ENCODE data around the gene TIGD3.

The TIGD3 gene

GRCh38 chr11:65314501-65315203, 39.9 kb upstream of the TIGD3 start, which contains the start of gene CDC42EP2:
Gene CDC42EP2, plus strand, starts transcription at chr11:65314866. Its CDS starts 6,033 bp downstream, at chr11:65320899.
- no peaks in the 10 kb centered on the region for H3K9me3 ChIP-seq (ENCODE audit: control insufficient read depth in 2 of 2, low read length in 2 of 2)
- H3K36me3 ChIP-seq (ENCODE audit: control insufficient read depth in 2 of 2, insufficient read depth in 2 of 2, low read length in 2 of 2): no peaks in the 10 kb centered on the region
- H3K4me1 ChIP-seq (ENCODE audit: control insufficient read depth in 2 of 2, insufficient read depth in 2 of 2, low read length in 2 of 2): peaks cover 28 to 31% of the 10 kb centered on the region in 2 donors
- H3K9ac ChIP-seq (ENCODE audit: low read depth in 1 of 2, low read length in 2 of 2): peak within 1 kb of the TSS; percentile 65 to 79
- peak within 1 kb of the TSS; percentile 88 to 92 for H3K27ac ChIP-seq (ENCODE audit: low read depth in 2 of 2, low read length in 2 of 2)
- peak within 1 kb of the TSS; percentile 77 to 82 for H3K4me3 ChIP-seq (ENCODE audit: low read length in 2 of 2)
- H3K27me3 ChIP-seq (ENCODE audit: control insufficient read depth in 2 of 2, insufficient read depth in 2 of 2, low read length in 2 of 2): no peaks in the 10 kb centered on the region

- Histone ChIP-seq H3K27ac (ENCODE audit: low read depth in 2 of 2, low read length in 2 of 2) (peak overlapping the region; percentile 88 to 92), H3K9ac (ENCODE audit: low read depth in 1 of 2, low read length in 2 of 2) (peak overlapping the region; percentile 65 to 79), H3K27me3 (ENCODE audit: control insufficient read depth in 2 of 2, insufficient read depth in 2 of 2, low read length in 2 of 2) (no peaks in the 10 kb centered on the region), H3K9me3 (ENCODE audit: control insufficient read depth in 2 of 2, low read length in 2 of 2) (no peaks in the 10 kb centered on the region), H3K4me1 (ENCODE audit: control insufficient read depth in 2 of 2, insufficient read depth in 2 of 2, low read length in 2 of 2) (peaks cover 28 to 31% of the 10 kb centered on the region in 2 donors), H3K36me3 (ENCODE audit: control insufficient read depth in 2 of 2, insufficient read depth in 2 of 2, low read length in 2 of 2) (peaks cover 0 to under 1% of the 10 kb centered on the region in 2 donors), H3K4me3 (ENCODE audit: low read length in 2 of 2) (peak overlapping the region; percentile 77 to 82)
Measured at GRCh38 chr11:65315204-65315865, 39.2 kb upstream of the TIGD3 start.

GRCh38 chr11:65315866-65316226, 38.7 kb upstream of the TIGD3 start:
- peak overlapping the region; percentile 0 to 79 for H3K9ac ChIP-seq (ENCODE audit: low read depth in 1 of 2, low read length in 2 of 2)
- peaks cover 28% of the 10 kb centered on the region in 2 donors for H3K4me1 ChIP-seq (ENCODE audit: control insufficient read depth in 2 of 2, insufficient read depth in 2 of 2, low read length in 2 of 2)
- peak overlapping the region in 1 of 2 donors; percentile 74 for H3K27ac ChIP-seq (ENCODE audit: low read depth in 2 of 2, low read length in 2 of 2)
- peak overlapping the region; percentile 77 to 82 for H3K4me3 ChIP-seq (ENCODE audit: low read length in 2 of 2)
- H3K27me3 ChIP-seq (ENCODE audit: control insufficient read depth in 2 of 2, insufficient read depth in 2 of 2, low read length in 2 of 2): no peaks in the 10 kb centered on the region
- H3K36me3 ChIP-seq (ENCODE audit: control insufficient read depth in 2 of 2, insufficient read depth in 2 of 2, low read length in 2 of 2): peaks cover 3 to 5% of the 10 kb centered on the region in 2 donors
- no peaks in the 10 kb centered on the region for H3K9me3 ChIP-seq (ENCODE audit: control insufficient read depth in 2 of 2, low read length in 2 of 2)

GRCh38 chr11:65316227-65317024, 38.1 kb upstream of the TIGD3 start:
- Histone ChIP-seq H3K27me3 (ENCODE audit: control insufficient read depth in 2 of 2, insufficient read depth in 2 of 2, low read length in 2 of 2) (no peaks in the 10 kb centered on the region), H3K27ac (ENCODE audit: low read depth in 2 of 2, low read length in 2 of 2) (peak overlapping the region; percentile 60 to 74), H3K36me3 (ENCODE audit: control insufficient read depth in 2 of 2, insufficient read depth in 2 of 2, low read length in 2 of 2) (peaks cover 8 to 11% of the 10 kb centered on the region in 2 donors), H3K4me3 (ENCODE audit: low read length in 2 of 2) (peak overlapping the region; percentile 77 to 82), H3K9ac (ENCODE audit: low read depth in 1 of 2, low read length in 2 of 2) (peak overlapping the region; percentile 0 to 79), H3K9me3 (ENCODE audit: control insufficient read depth in 2 of 2, low read length in 2 of 2) (no peaks in the 10 kb centered on the region), H3K4me1 (ENCODE audit: control insufficient read depth in 2 of 2, insufficient read depth in 2 of 2, low read length in 2 of 2) (peaks cover 24 to 28% of the 10 kb centered on the region in 2 donors)

GRCh38 chr11:65317025-65317786, 37.3 kb upstream of the TIGD3 start:
- H3K36me3 ChIP-seq (ENCODE audit: control insufficient read depth in 2 of 2, insufficient read depth in 2 of 2, low read length in 2 of 2): peaks cover 15 to 16% of the 10 kb centered on the region in 2 donors
- peak overlapping the region; percentile 17 to 79 for H3K9ac ChIP-seq (ENCODE audit: low read depth in 1 of 2, low read length in 2 of 2)
- H3K27ac ChIP-seq (ENCODE audit: low read depth in 2 of 2, low read length in 2 of 2): peak overlapping the region; percentile 60 to 74
- H3K4me1 ChIP-seq (ENCODE audit: control insufficient read depth in 2 of 2, insufficient read depth in 2 of 2, low read length in 2 of 2): peaks cover 24 to 28% of the 10 kb centered on the region in 2 donors
- no peaks in the 10 kb centered on the region for H3K27me3 ChIP-seq (ENCODE audit: control insufficient read depth in 2 of 2, insufficient read depth in 2 of 2, low read length in 2 of 2)
- H3K4me3 ChIP-seq (ENCODE audit: low read length in 2 of 2): peak overlapping the region; percentile 77 to 82
- H3K9me3 ChIP-seq (ENCODE audit: control insufficient read depth in 2 of 2, low read length in 2 of 2): no peaks in the 10 kb centered on the region

- no peaks in the 10 kb centered on the region for H3K9me3 ChIP-seq (ENCODE audit: control insufficient read depth in 2 of 2, low read length in 2 of 2)
- no peak overlapping the region for H3K9ac ChIP-seq (ENCODE audit: low read depth in 1 of 2, low read length in 2 of 2)
- no peak overlapping the region for H3K27ac ChIP-seq (ENCODE audit: low read depth in 2 of 2, low read length in 2 of 2)
- no peak overlapping the region for H3K4me3 ChIP-seq (ENCODE audit: low read length in 2 of 2)
- H3K36me3 ChIP-seq (ENCODE audit: control insufficient read depth in 2 of 2, insufficient read depth in 2 of 2, low read length in 2 of 2): peaks cover 15 to 20% of the 10 kb centered on the region in 2 donors
- peaks cover 18% of the 10 kb centered on the region in 2 donors for H3K4me1 ChIP-seq (ENCODE audit: control insufficient read depth in 2 of 2, insufficient read depth in 2 of 2, low read length in 2 of 2)
- no peaks in the 10 kb centered on the region for H3K27me3 ChIP-seq (ENCODE audit: control insufficient read depth in 2 of 2, insufficient read depth in 2 of 2, low read length in 2 of 2)
Measured at GRCh38 chr11:65320386-65321075, 34.0 kb upstream of the TIGD3 start.

- Histone ChIP-seq H3K27me3 (ENCODE audit: control insufficient read depth in 2 of 2, insufficient read depth in 2 of 2, low read length in 2 of 2) (no peaks in the 10 kb centered on the region), H3K27ac (ENCODE audit: low read depth in 2 of 2, low read length in 2 of 2) (no peak overlapping the region), H3K9ac (ENCODE audit: low read depth in 1 of 2, low read length in 2 of 2) (no peak overlapping the region), H3K9me3 (ENCODE audit: control insufficient read depth in 2 of 2, low read length in 2 of 2) (no peaks in the 10 kb centered on the region), H3K4me1 (ENCODE audit: control insufficient read depth in 2 of 2, insufficient read depth in 2 of 2, low read length in 2 of 2) (peaks cover 12 to 13% of the 10 kb centered on the region in 2 donors), H3K36me3 (ENCODE audit: control insufficient read depth in 2 of 2, insufficient read depth in 2 of 2, low read length in 2 of 2) (peaks cover 15 to 20% of the 10 kb centered on the region in 2 donors), H3K4me3 (ENCODE audit: low read length in 2 of 2) (no peak overlapping the region)
Measured at GRCh38 chr11:65321076-65321475, 33.5 kb upstream of the TIGD3 start.

GRCh38 chr11:65321828-65322485, 32.6 kb upstream of the TIGD3 start:
- H3K4me1 ChIP-seq (ENCODE audit: control insufficient read depth in 2 of 2, insufficient read depth in 2 of 2, low read length in 2 of 2): peaks cover 4% of the 10 kb centered on the region in 2 donors
- H3K27ac ChIP-seq (ENCODE audit: low read depth in 2 of 2, low read length in 2 of 2): no peak overlapping the region
- no peak overlapping the region for H3K9ac ChIP-seq (ENCODE audit: low read depth in 1 of 2, low read length in 2 of 2)
- H3K27me3 ChIP-seq (ENCODE audit: control insufficient read depth in 2 of 2, insufficient read depth in 2 of 2, low read length in 2 of 2): no peaks in the 10 kb centered on the region
- no peak overlapping the region for H3K4me3 ChIP-seq (ENCODE audit: low read length in 2 of 2)
- peaks cover 15 to 20% of the 10 kb centered on the region in 2 donors for H3K36me3 ChIP-seq (ENCODE audit: control insufficient read depth in 2 of 2, insufficient read depth in 2 of 2, low read length in 2 of 2)
- H3K9me3 ChIP-seq (ENCODE audit: control insufficient read depth in 2 of 2, low read length in 2 of 2): no peaks in the 10 kb centered on the region

- H3K9me3 ChIP-seq (ENCODE audit: control insufficient read depth in 2 of 2, low read length in 2 of 2): no peaks in the 10 kb centered on the region
- H3K27ac ChIP-seq (ENCODE audit: low read depth in 2 of 2, low read length in 2 of 2): no peak overlapping the region
- no peak overlapping the region for H3K4me3 ChIP-seq (ENCODE audit: low read length in 2 of 2)
- H3K27me3 ChIP-seq (ENCODE audit: control insufficient read depth in 2 of 2, insufficient read depth in 2 of 2, low read length in 2 of 2): no peaks in the 10 kb centered on the region
- H3K36me3 ChIP-seq (ENCODE audit: control insufficient read depth in 2 of 2, insufficient read depth in 2 of 2, low read length in 2 of 2): peaks cover 15 to 20% of the 10 kb centered on the region in 2 donors
- H3K4me1 ChIP-seq (ENCODE audit: control insufficient read depth in 2 of 2, insufficient read depth in 2 of 2, low read length in 2 of 2): peaks cover 3% of the 10 kb centered on the region in 2 donors
- H3K9ac ChIP-seq (ENCODE audit: low read depth in 1 of 2, low read length in 2 of 2): no peak overlapping the region
Measured at GRCh38 chr11:65323813-65324212, 30.7 kb upstream of the TIGD3 start.

All from mucosa of rectum (tissue), 2 donors.